ENCODE measurements around the gene HSPA4. TPM values are rescaled to one million over a fixed set of nuclear protein-coding genes. Genes with fewer than 3 reads are reported as not detected.

Gene HSPA4
- polyA plus RNA-seq, 3 donors = 152 to 160 (median 160) TPM

GRCh38 chr5:133147815-133148567 is 96.2 kb downstream of the HSPA4 start:
- DNase-seq (ENCODE audit: low read depth in 3 of 3, low spot score in 2 of 3) = no peak

- no peak for DNase-seq (ENCODE audit: low read depth in 3 of 3, low spot score in 2 of 3)
These were observed 97.5 kb downstream of the HSPA4 start for GRCh38 chr5:133149345-133149744.

GRCh38 chr5:133150909-133151544 is 99.2 kb downstream of the HSPA4 start:
- no peak for DNase-seq (ENCODE audit: low read depth in 3 of 3, low spot score in 2 of 3)

GRCh38 chr5:133154274-133155075 is 102.7 kb downstream of the HSPA4 start:
- no peak for DNase-seq (ENCODE audit: low read depth in 3 of 3, low spot score in 2 of 3)

GRCh38 chr5:133155326-133155969 is 103.6 kb downstream of the HSPA4 start:
- DNase-seq (ENCODE audit: low read depth in 3 of 3, low spot score in 2 of 3) = no peak

Other genes with a start within 250 kb of the HSPA4 start
- gene SOWAHA, start 238.7 kb upstream of the HSPA4 start, polyA plus RNA-seq (ENCODE audit: insufficient read length in 3 of 3) = 1 to 10 TPM; 4.2 to 4.5 (median 4.3) TPM
- 10 to 100 TPM; 10.8 to 19.7 (median 11.6) TPM for gene SHROOM1, start 221.4 kb upstream of the HSPA4 start, polyA plus RNA-seq (ENCODE audit: insufficient read length in 3 of 3)
- 1 to 10 TPM; 1.5 to 2.0 (median 1.7) TPM for gene GDF9, start 185.5 kb upstream of the HSPA4 start, polyA plus RNA-seq (ENCODE audit: insufficient read length in 3 of 3)
- gene UQCRQ, start 185.4 kb upstream of the HSPA4 start, polyA plus RNA-seq (ENCODE audit: insufficient read length in 3 of 3) = 100 to 1,000 TPM; 171 to 198 (median 186) TPM
- 1 to 10 TPM; 3.5 to 7.6 (median 3.7) TPM for gene LEAP2, start 178.3 kb upstream of the HSPA4 start, polyA plus RNA-seq (ENCODE audit: insufficient read length in 3 of 3)
- gene AFF4, start 88.4 kb upstream of the HSPA4 start, polyA plus RNA-seq (ENCODE audit: insufficient read length in 3 of 3) = 10 to 100 TPM; 56.9 to 63.9 (median 61.0) TPM
- gene ZCCHC10, start 25.5 kb upstream of the HSPA4 start, polyA plus RNA-seq (ENCODE audit: insufficient read length in 3 of 3) = 10 to 100 TPM; 38.1 to 39.7 (median 38.1) TPM